Thyroid gland (tissue), 4 donors: ENCODE results near the gene GPANK1. TPM values are rescaled to one million over a fixed set of nuclear protein-coding genes. Genes with fewer than 3 reads are reported as not detected.

Experiments used
- DNase-seq, 2 donors: peaks; one replicate each; pipeline ENCODE4 v3.0.0-alpha.2; 2019
- H3K27ac ChIP-seq, 3 donors: fragments of 200-600 bp; sonication (generic); 1 replicate in 2 of 3; 2 replicates in 1 of 3; pipeline ENCODE4 v1.5.1; 2016 to 2019; ENCODE audit warnings: mild to moderate bottlenecking in 1 of 3, moderate library complexity in 1 of 3
- H3K27me3 ChIP-seq: fragments of 200-600 bp; sonication (generic); one replicate; pipeline ENCODE4 v1.5.1; 2019
- H3K36me3 ChIP-seq, 2 donors: fragments of 200-600 bp; sonication (generic); one replicate each; pipeline ENCODE4 v1.5.1; 2016 to 2019
- H3K4me1 ChIP-seq, 2 donors: fragments of 200-600 bp; sonication (generic); one replicate each; pipeline ENCODE4 v1.5.1; 2017 to 2019
- H3K4me3 ChIP-seq, 3 donors: fragments of 200-600 bp; sonication (generic); replicated peaks in 1 of 3; 1 replicate in 2 of 3; 2 replicates in 1 of 3; pipeline ENCODE4 v1.5.1; 2016; ENCODE audit warnings: mild to moderate bottlenecking in 1 of 3
- H3K9me3 ChIP-seq: fragments of 200-600 bp; sonication (generic); one replicate; pipeline ENCODE4 v1.5.1; 2017
- POLR2A ChIP-seq, 2 donors: fragments of 450-650 bp; IDR thresholded peaks; one replicate each; pipeline ENCODE4 v1.6.1; 2017; ENCODE audit warnings: antibody characterized with exemption in 2 of 2, mild to moderate bottlenecking in 2 of 2, moderate library complexity in 1 of 2
- WGBS, 2 donors: methylation state at CpG; one replicate each; pipeline ENCODE4 v1.1.5; 2017; 5-methylcytosine and 5-hydroxymethylcytosine counted together
- intact Hi-C: fragments of 100-400 bp; cut with DNase I; formaldehyde crosslinking; loops from one replicate; pipeline ENCODE4 v1.15.1; 2023
- total RNA-seq, 4 donors: library from RNA; depleted of rRNA; stranded (reverse); fragments of >200 nt; gene quantifications; one replicate each; pipeline ENCODE4 v1.2.3, GENCODE V29; 2016
- TF ChIP-seq, protein P1 (sequence below), 6 experiments: fragments of 200-600 bp in 3 of 6; fragments of 450-650 bp in 3 of 6; sonication (generic) in 3 of 6; IDR thresholded peaks; one replicate each; pipeline ENCODE4 v1.5.1; 2016 to 2019; ENCODE audit warnings: antibody characterized with exemption in 6 of 6, mild to moderate bottlenecking in 2 of 6, inconsistent platforms in 1 of 6, moderate library complexity in 1 of 6

Gene GPANK1
- total RNA-seq: 10 to 100 TPM; 15.7 to 23.2 (median 22.1) TPM

GRCh38 chr6:31664790-31665500 is at the start of gene GPANK1:
TSS of gene GPANK1 (minus strand) at chr6:31664997. CDS start at chr6:31664478, 519 bp downstream.
- Histone ChIP-seq H3K4me1 (peaks cover 30 to 31% of the 10 kb centered on the region in 2 donors), H3K27ac (peak within 1 kb of the TSS; percentile 66 to 92 (median 91)), H3K27me3 (no peaks in the 10 kb centered on the region), H3K36me3 (peaks cover 28 to 37% of the 10 kb centered on the region in 2 donors), H3K9me3 (no peaks in the 10 kb centered on the region), H3K4me3 (peak within 1 kb of the TSS; percentile 86 to 99 (median 94))
- 0 to 1% methylated on average over 35 to 39 of the region's 39 CpGs for WGBS, 2 donors
- intact Hi-C loops: no loop called here
- peak; percentile 93 for DNase-seq
- peak in 1 of 2 donors; percentile 68 for TF ChIP-seq POLR2A (IDR thresholded peaks at IDR 0.05)
- TF ChIP-seq, protein P1, sequence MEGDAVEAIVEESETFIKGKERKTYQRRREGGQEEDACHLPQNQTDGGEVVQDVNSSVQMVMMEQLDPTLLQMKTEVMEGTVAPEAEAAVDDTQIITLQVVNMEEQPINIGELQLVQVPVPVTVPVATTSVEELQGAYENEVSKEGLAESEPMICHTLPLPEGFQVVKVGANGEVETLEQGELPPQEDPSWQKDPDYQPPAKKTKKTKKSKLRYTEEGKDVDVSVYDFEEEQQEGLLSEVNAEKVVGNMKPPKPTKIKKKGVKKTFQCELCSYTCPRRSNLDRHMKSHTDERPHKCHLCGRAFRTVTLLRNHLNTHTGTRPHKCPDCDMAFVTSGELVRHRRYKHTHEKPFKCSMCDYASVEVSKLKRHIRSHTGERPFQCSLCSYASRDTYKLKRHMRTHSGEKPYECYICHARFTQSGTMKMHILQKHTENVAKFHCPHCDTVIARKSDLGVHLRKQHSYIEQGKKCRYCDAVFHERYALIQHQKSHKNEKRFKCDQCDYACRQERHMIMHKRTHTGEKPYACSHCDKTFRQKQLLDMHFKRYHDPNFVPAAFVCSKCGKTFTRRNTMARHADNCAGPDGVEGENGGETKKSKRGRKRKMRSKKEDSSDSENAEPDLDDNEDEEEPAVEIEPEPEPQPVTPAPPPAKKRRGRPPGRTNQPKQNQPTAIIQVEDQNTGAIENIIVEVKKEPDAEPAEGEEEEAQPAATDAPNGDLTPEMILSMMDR (IDR thresholded peaks at IDR 0.05): no peak

DNA sequence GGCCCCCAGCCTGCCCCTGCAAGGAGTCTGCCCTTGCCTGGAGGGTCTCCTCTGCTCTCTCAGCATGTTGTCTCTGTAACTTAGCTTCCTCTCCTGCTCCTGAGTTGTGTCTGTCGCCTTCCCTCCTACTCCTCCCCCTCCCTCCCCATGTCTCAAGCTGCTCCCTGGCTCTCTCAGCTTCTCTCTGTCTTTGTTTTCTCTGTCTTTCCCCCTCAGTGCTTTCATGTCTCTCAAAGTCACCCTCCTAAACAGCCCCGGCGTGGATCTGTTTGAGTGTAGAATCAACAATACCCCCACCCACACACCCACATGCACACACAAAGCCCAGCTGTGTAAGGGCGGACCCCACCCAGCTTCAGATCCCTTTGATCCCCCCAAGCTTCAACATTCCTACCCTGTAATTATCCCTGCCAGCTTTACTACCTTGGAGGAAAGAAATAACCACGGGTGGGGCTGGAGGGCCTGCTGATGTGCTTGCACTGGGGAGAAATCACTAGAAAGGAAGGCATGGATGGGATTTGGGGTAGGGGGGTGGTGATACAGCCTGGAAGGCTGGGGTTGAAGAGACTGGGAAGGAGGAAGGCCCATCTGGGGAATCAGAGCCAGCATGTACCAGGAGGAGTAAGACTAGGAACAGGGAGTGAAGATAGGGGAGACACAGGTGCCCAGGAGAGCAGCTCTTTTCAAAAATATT is 49.3 kb upstream of the GPANK1 start:
- intact Hi-C loops: no loop called here
- no peaks in the 10 kb centered on the region for H3K9me3 ChIP-seq
- H3K4me1 ChIP-seq: peaks cover 29 to 45% of the 10 kb centered on the region in 2 donors
- H3K27ac ChIP-seq: peak overlapping the region; percentile 67 to 85 (median 84)
- H3K4me3 ChIP-seq: no peak overlapping the region
- H3K36me3 ChIP-seq: no peaks in the 10 kb centered on the region
- no peaks in the 10 kb centered on the region for H3K27me3 ChIP-seq
- no peak for TF ChIP-seq POLR2A (IDR thresholded peaks at IDR 0.05)
- TF ChIP-seq, protein P1 (IDR thresholded peaks at IDR 0.05): no peak
- WGBS, 2 donors: 17 to 33% methylated on average over 5 of the region's 5 CpGs
- peak; percentile 62 to 65 for DNase-seq

DNA sequence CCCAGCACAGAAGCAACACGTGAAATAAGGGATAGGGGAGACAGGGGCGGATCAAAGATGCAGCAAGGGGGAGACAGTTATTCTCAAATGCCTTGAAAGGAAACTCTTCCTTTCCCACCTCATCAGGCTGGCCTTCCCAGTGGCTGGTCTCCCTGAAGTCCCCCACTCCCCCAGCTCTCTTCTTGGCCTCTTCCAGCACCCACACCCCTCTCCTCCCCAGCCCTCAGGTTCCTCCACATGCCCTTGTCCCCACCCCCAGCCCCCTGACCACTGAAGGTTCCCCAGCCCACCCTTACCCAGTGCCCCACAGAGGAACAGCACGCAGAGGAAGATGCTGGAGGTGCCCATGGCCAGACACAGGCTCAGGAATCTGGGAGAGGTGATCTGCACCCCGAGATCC is 48.7 kb upstream of the GPANK1 start:
- no peak for DNase-seq
- TF ChIP-seq, protein P1 (IDR thresholded peaks at IDR 0.05): no peak
- no peak for TF ChIP-seq POLR2A (IDR thresholded peaks at IDR 0.05)
- H3K27me3 ChIP-seq: no peaks in the 10 kb centered on the region
- no peaks in the 10 kb centered on the region for H3K9me3 ChIP-seq
- intact Hi-C loops: no loop called here
- no peak overlapping the region for H3K4me3 ChIP-seq
- H3K36me3 ChIP-seq: no peaks in the 10 kb centered on the region
- H3K27ac ChIP-seq: peak overlapping the region; percentile 67 to 85 (median 84)
- peaks cover 22 to 39% of the 10 kb centered on the region in 2 donors for H3K4me1 ChIP-seq
- WGBS, 2 donors: 47 to 89% methylated on average over 2 to 4 of the region's 4 CpGs

DNA sequence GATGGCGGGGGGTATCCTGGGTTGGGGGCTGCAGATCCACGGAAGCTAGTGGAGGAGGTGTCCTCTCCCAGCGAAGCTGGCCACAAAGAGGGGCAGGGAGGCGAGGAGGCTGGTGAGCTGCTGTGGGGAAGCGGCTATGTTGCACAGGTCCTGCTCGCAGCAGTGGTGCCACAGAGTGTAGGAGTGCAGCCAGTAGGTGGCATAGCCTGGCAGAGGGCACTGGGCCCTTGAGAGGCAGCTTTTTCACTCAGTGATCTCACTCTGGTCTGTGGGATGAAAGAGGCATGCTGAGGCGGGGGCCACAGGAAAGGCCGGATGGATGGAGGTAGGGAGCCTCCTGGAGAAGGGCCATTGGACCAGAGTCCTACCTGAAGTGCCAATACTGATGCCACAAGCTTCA is 47.5 kb upstream of the GPANK1 start:
- Histone ChIP-seq H3K36me3 (no peaks in the 10 kb centered on the region), H3K27me3 (no peaks in the 10 kb centered on the region), H3K9me3 (no peaks in the 10 kb centered on the region), H3K4me1 (peaks cover 15 to 29% of the 10 kb centered on the region in 2 donors), H3K27ac (no peak overlapping the region), H3K4me3 (no peak overlapping the region)
- intact Hi-C loops: no loop called here
- TF ChIP-seq, protein P1 (IDR thresholded peaks at IDR 0.05): no peak
- no peak for TF ChIP-seq POLR2A (IDR thresholded peaks at IDR 0.05)
- no peak for DNase-seq
- 87 to 93% methylated on average over 8 of the region's 8 CpGs for WGBS, 2 donors

- no peak for DNase-seq
- Histone ChIP-seq H3K27ac (no peak overlapping the region), H3K9me3 (no peaks in the 10 kb centered on the region), H3K36me3 (no peaks in the 10 kb centered on the region), H3K4me1 (peaks cover 15 to 28% of the 10 kb centered on the region in 2 donors), H3K27me3 (no peaks in the 10 kb centered on the region), H3K4me3 (no peak overlapping the region)
- intact Hi-C loops: no loop called here
- TF ChIP-seq, protein P1 (IDR thresholded peaks at IDR 0.05): no peak
- no peak for TF ChIP-seq POLR2A (IDR thresholded peaks at IDR 0.05)
- WGBS, 2 donors: 65 to 73% methylated on average over 8 of the region's 8 CpGs
Observed at GRCh38 chr6:31711233-31711632, 46.4 kb upstream of the GPANK1 start.
